Transverse colon (tissue), 4 donors: ENCODE results near the gene PSG2. TPM values are rescaled to one million over a fixed set of nuclear protein-coding genes. Genes with fewer than 3 reads are reported as not detected.
"Not testable (repeated sequence)": the region's sequence is repeated elsewhere in the genome, so short reads cannot be mapped to it uniquely, and the experiment has no call there.

ENCODE experiments used
- DNase-seq: peaks from one replicate; pipeline ENCODE4 v3.0.0-alpha.2; 2019
- H3K27ac ChIP-seq, 4 donors: fragments of 200-600 bp; sonication (generic); 2 replicates each; pipeline ENCODE4 v1.5.1; 2016 to 2018; ENCODE audit warnings: inconsistent platforms in 4 of 4
- H3K27me3 ChIP-seq: fragments of 200-600 bp; sonication (generic); 2 replicates; pipeline ENCODE4 v1.5.1; 2017; ENCODE audit warnings: inconsistent platforms
- H3K36me3 ChIP-seq, 4 donors: fragments of 200-600 bp; sonication (generic); 2 replicates each; pipeline ENCODE4 v1.5.1; 2017 to 2019; ENCODE audit warnings: inconsistent platforms in 4 of 4
- H3K4me1 ChIP-seq, 4 donors: fragments of 200-600 bp; sonication (generic); 2 replicates each; pipeline ENCODE4 v1.5.1; 2017 to 2020; ENCODE audit warnings: inconsistent platforms in 4 of 4
- H3K4me3 ChIP-seq, 4 donors: fragments of 200-600 bp; sonication (generic); 1 replicate in 1 of 4; 2 replicates in 3 of 4; pipeline versions ENCODE4 v1.5.1 to v1.6.1; 2017 to 2019; ENCODE audit warnings: inconsistent platforms in 4 of 4
- H3K9me3 ChIP-seq, 2 donors: fragments of 200-600 bp; sonication (generic); 2 replicates each; pipeline ENCODE4 v1.5.1; 2017 to 2019; ENCODE audit warnings: inconsistent platforms in 2 of 2
- POLR2AphosphoS5 ChIP-seq, 3 donors: sonication (generic); formaldehyde crosslinking; IDR thresholded peaks; one replicate each; pipeline ENCODE4 v1.6.1; 2016; ENCODE audit warnings: antibody characterized with exemption in 3 of 3
- WGBS, 2 donors: methylation state at CpG; one replicate each; pipeline ENCODE4 v1.1.5; 2018; ENCODE audit warnings: low coverage in 1 of 2; 5-methylcytosine and 5-hydroxymethylcytosine counted together
- in situ Hi-C, 4 donors: fragments of 200-750 bp; cut with MboI; loops; one replicate each; pipeline versions ENCODE4 v1.15.0 to v1.15.1; 2017; ENCODE audit warnings: low sequenced_read_pairs in 3 of 4, low pct_ligation_motif_present in 1 of 4, low pct_unique_long_range_greater_than_20kb in 1 of 4
- intact Hi-C: fragments of 100-400 bp; cut with DNase I; formaldehyde crosslinking; loops from one replicate; pipeline ENCODE4 v1.15.1; 2023; ENCODE audit warnings: low total_unique reads
- total RNA-seq, 4 donors: library from RNA; depleted of rRNA; stranded (reverse); fragments of >200 nt; gene quantifications; one replicate each; pipeline ENCODE4 v1.1.0, GENCODE V29; 2016

The PSG2 gene
- total RNA-seq, 4 donors from 2014 or later, result not detected

- whole genome bisulfite sequencing, 2 donors, result 60 to 80% methylated on average over 1 to 4 of the region's 4 CpGs
- in situ Hi-C loops, result not testable (repeated sequence)
Observed at GRCh38 chr19:43021629-43022028, 60.9 kb downstream of the PSG2 start.

GRCh38 chr19:43019588-43019987 lies 62.9 kb downstream of the PSG2 start:
- intact Hi-C loops, H3K36me3 ChIP-seq, H3K9me3 ChIP-seq, H3K27ac ChIP-seq, in situ Hi-C loops, DNase-seq, H3K4me1 ChIP-seq, H3K27me3 ChIP-seq, H3K4me3 ChIP-seq: not testable (repeated sequence)

More at GRCh38 chr19:43021629-43022028, 60.9 kb downstream of the PSG2 start:
- H3K9me3 ChIP-seq, H3K27me3 ChIP-seq, H3K4me3 ChIP-seq, H3K4me1 ChIP-seq, DNase-seq, H3K36me3 ChIP-seq, H3K27ac ChIP-seq: not testable (repeated sequence)
- intact Hi-C loops, result loop anchor here (5.0 kb wide), 1 partner anchor 1364 kb away; no protein-coding TSS in a partner anchor
- TF ChIP-seq POLR2AphosphoS5 (IDR thresholded peaks at IDR 0.05), result peak in 1 of 3 donors; percentile 15

Other genes starting within 250 kb of the PSG2 start
- gene PSG1, start 203.0 kb downstream of the PSG2 start, total RNA-seq, result not detected
- not detected for gene PSG6, start 164.8 kb downstream of the PSG2 start, total RNA-seq
- gene PSG7, start 145.5 kb downstream of the PSG2 start, total RNA-seq, result not detected
- gene PSG11, start 56.2 kb downstream of the PSG2 start, total RNA-seq, result not detected
- gene PSG5, start 103.8 kb upstream of the PSG2 start, total RNA-seq, result not detected
- not detected for gene PSG4, start 122.9 kb upstream of the PSG2 start, total RNA-seq
- gene PSG9, start 186.8 kb upstream of the PSG2 start, total RNA-seq, result not detected